RWPE1 (cell line): ENCODE results near the gene MITD1.
A peak's percentile ranks its signal among the peaks of the same experiment; 100 is the strongest.
"Not testable (repeated sequence)": the region's sequence is repeated elsewhere in the genome, so short reads cannot be mapped to it uniquely, and the experiment has no call there.

Experiments used
- CTCF ChIA-PET: fragments of 350-600 bp; sonication (Branson Sonifier 250); formaldehyde crosslinking; extraction: SDS; loops from one replicate; lab custom pipeline; 2021; lab: Yijun Ruan, JAX
- POLR2A ChIA-PET: fragments of 400-600 bp; formaldehyde crosslinking; extraction: SDS; loops from one replicate; lab custom pipeline; 2020; ENCODE audit warnings: antibody characterized with exemption; ENCODE audit not compliant: low non-redundant PET; lab: Yijun Ruan, JAX
- DNase-seq: peaks from one replicate; pipeline ENCODE4 v3.0.0; 2012; ENCODE audit warnings: low spot score
- H3K27ac ChIP-seq: fragments of 450-650 bp; 2 replicates; pipeline ENCODE4 v1.5.1; 2017
- TF ChIP-seq, protein P1 (sequence below): fragments of 450-650 bp; conservative IDR thresholded peaks from 2 replicates; pipeline ENCODE4 v1.5.1; 2017; ENCODE audit warnings: low read depth, mild to moderate bottlenecking

The MITD1 gene

GRCh38 chr2:99141110-99142108, 39.4 kb downstream of the MITD1 start, which contains the start of gene C2orf15:
C2orf15 (plus strand) TSS chr2:99141707; CDS start chr2:99150559, 8,852 bp downstream.
- POLR2A ChIA-PET, result interaction anchor here (0.5 to 1.0 kb wide), 4 partner anchors 9 to 196 kb away, joined by 3 to 10 read pairs (median 4); partner anchors contain the start of genes EIF5B and TXNDC9
- peak; percentile 88 for DNase-seq
- CTCF ChIA-PET, result interaction anchor here (0.7 kb wide), 1 partner anchor 52 kb away, joined by 3 read pairs; no protein-coding TSS in a partner anchor
- peak within 1 kb of the TSS; percentile 87 for H3K27ac ChIP-seq
- TF ChIP-seq, protein P1, sequence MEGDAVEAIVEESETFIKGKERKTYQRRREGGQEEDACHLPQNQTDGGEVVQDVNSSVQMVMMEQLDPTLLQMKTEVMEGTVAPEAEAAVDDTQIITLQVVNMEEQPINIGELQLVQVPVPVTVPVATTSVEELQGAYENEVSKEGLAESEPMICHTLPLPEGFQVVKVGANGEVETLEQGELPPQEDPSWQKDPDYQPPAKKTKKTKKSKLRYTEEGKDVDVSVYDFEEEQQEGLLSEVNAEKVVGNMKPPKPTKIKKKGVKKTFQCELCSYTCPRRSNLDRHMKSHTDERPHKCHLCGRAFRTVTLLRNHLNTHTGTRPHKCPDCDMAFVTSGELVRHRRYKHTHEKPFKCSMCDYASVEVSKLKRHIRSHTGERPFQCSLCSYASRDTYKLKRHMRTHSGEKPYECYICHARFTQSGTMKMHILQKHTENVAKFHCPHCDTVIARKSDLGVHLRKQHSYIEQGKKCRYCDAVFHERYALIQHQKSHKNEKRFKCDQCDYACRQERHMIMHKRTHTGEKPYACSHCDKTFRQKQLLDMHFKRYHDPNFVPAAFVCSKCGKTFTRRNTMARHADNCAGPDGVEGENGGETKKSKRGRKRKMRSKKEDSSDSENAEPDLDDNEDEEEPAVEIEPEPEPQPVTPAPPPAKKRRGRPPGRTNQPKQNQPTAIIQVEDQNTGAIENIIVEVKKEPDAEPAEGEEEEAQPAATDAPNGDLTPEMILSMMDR, result no peak

DNA sequence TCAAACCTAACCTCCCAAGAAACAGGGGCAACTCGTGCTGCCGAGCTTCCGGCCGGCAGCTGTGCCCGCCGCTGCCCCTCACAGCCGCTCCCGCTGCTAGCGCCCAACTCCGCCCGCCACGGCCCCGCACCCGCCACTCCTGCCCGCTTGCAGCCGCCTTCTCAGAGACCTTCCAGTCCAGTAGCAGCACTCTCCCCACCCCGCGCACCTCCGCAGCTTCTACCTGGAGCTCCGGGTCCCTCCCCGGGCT, 40.1 kb downstream of the MITD1 start:
- TF ChIP-seq, protein P1, result no peak
- no peak for DNase-seq
- ChIA-PET POLR2A (interaction anchor here (0.5 to 1.0 kb wide), 4 partner anchors 9 to 196 kb away, joined by 3 to 10 read pairs (median 4); partner anchors contain the start of genes EIF5B and TXNDC9), CTCF (no interaction called here)
- H3K27ac ChIP-seq, result peak overlapping the region; percentile 87

- H3K27ac ChIP-seq, result peak overlapping the region; percentile 87
- CTCF ChIA-PET, result no interaction called here
- POLR2A ChIA-PET, result interaction anchor here (0.8 to 1.0 kb wide), 2 partner anchors 196 to 197 kb away, joined by 3 read pairs; partner anchors contain the start of genes EIF5B and TXNDC9
- TF ChIP-seq, protein P1, result no peak
- no peak for DNase-seq
These were observed 40.6 kb downstream of the MITD1 start for GRCh38 chr2:99140056-99140859.

DNA sequence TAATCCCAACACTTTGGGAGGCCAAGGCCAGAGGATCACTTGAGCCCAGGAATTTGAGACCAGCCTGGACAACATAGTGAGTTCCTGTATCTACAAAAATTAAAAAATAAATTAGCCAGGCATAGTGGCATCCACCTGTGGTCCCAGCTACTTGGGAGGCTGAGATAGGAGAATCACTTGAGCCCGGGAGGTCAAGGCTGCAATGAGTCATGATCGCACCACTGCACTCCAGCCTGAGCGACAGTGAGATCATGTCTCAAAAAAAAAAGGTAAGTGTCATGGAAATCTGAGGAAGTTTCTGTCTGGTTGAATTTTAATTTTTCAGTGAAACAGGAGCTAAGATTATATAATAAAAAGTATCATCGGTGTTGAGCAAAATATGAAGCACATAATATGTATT, 41.9 kb downstream of the MITD1 start:
- H3K27ac ChIP-seq, result no peak overlapping the region
- TF ChIP-seq, protein P1, result no peak
- POLR2A ChIA-PET, result no interaction called here
- CTCF ChIA-PET, result interaction anchor here (0.6 kb wide), 1 partner anchor 89 kb away, joined by 3 read pairs; no protein-coding TSS in a partner anchor
- no peak for DNase-seq

DNA sequence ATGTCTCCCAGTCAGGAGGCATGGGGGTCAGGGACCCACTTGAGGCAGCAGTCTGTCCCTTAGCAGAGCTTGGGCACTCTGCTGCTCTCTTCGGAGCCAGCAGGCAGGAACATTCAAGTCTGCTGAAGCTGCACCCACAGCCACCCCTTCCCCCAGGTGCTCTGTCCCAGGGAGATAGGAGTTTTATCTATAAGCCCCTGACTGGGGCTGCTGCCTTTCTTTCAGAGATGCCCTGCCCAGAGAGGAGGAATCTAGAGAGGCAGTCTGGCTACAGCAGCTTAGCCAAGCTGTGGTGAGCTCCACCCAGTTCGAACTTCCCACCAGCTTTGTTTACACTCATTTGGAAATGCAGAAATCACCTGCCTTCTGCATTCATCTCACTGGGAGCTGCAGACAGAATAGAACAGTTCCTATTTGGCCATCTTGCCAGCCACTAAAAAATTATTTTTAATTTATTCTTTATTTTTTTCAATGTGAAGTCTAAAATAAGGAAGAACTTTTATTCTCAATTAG, 45.8 kb downstream of the MITD1 start:
- CTCF ChIA-PET, result interaction anchor here (0.6 kb wide), 1 partner anchor 9 kb away, joined by 4 read pairs; no protein-coding TSS in a partner anchor
- H3K27ac ChIP-seq, POLR2A ChIA-PET, DNase-seq: not testable (repeated sequence)

- TF ChIP-seq, protein P1, result no peak
- no peak overlapping the region for H3K27ac ChIP-seq
- CTCF ChIA-PET, result no interaction called here
- DNase-seq, result no peak
- POLR2A ChIA-PET, result no interaction called here
These were observed 52.9 kb downstream of the MITD1 start for GRCh38 chr2:99127981-99128380.
